GM12874 (cell line): ENCODE results near the gene WDR35.

Experiments
- CTCF ChIP-seq: IDR thresholded peaks from 2 replicates; pipeline ENCODE4 v1.5.1; 2011; ENCODE audit warnings: low read depth, mild to moderate bottlenecking, control low read depth, low read length, moderate library complexity; ENCODE audit not compliant: insufficient read depth

Gene WDR35

GRCh38 chr2:19883971-19884720 lies 105.8 kb downstream of the WDR35 start:
- no peak for TF ChIP-seq CTCF

- TF ChIP-seq CTCF = no peak
These were observed 106.4 kb downstream of the WDR35 start for GRCh38 chr2:19883486-19883885.

DNA sequence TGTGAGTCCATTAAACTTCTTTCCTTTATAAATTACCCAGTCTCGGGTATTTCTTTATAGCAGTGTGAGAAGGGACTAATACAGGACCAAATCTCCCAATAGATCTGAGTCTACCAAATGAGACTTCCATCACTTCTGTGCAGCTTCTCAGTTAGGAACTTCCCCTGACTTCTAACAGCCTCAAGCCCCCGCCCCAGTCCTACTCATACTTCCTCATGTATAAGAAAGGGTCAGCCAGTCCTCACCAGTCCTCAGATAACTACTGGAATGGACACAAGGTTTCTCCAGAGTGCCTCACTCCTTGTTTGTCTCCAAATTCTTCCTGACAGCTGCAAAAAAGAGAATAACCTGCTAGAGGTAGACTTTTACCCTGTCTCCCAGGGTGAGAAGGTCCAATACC lies 107.6 kb downstream of the WDR35 start:
- TF ChIP-seq CTCF = no peak

DNA sequence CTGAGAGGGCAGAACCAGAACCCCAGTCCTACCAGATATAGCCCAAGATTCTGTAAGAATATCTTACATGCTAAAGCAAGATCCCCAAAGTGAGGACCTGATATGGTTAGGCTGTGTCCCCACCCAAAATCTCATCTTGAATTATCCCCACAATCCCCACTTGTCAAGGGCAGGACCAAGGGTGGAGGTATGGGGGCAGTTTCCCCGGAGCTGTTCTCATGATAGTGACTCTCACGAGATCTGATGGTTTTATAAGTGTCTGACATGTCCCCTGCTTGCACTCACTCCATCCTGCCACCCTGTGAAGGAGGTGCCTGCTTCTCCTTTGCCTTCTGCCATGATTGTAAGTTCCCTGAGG lies 108.0 kb downstream of the WDR35 start:
- TF ChIP-seq CTCF = no peak

- no peak for TF ChIP-seq CTCF
These were observed 108.5 kb downstream of the WDR35 start for GRCh38 chr2:19881221-19881907.

GRCh38 chr2:19879120-19879519 lies 110.8 kb downstream of the WDR35 start:
- no peak for TF ChIP-seq CTCF

DNA sequence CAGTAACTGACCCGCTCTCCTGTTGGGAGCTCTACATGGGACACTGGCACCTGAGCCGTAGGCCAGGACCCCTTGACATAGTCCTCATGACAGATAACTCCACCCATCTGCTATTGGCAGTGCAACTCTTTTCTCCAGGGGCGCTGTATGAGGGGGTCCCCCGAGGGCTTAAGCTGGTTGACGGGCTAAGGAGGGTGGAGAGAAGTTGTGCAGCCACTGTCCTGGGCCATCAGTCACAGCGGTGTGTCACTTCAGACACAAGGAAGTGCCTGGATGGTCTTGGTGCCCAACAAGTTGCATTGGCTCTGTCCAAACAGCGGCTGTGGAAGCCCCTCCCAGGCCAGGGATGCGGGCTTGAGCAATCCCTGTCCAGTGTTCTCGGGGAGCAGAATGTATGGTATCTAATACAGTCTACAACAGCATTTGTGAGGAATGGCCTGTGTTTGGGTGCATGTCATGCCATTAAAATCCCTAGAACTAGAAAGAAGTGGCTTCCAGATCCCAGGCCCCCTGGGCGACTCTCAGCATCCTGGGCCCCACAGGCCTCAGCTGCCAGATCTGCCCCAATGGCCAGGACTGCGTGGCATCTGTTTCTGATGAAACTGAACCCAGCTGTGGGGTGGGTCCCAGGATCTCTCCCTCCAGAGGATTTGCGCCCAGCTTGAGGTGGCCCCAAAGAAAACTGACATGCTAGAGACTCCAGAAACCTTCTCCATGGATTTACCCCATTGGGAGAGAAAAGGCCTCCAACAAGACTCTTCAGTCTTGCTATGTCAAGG lies 111.4 kb downstream of the WDR35 start:
- TF ChIP-seq CTCF = no peak
